GM10266 (cell line): Measurements from ENCODE around the gene SCGB1D4.

Experiments
- DNase-seq: peaks from one replicate; pipeline ENCODE4 v3.0.0; 2012; ENCODE audit errors: extremely low spot score
- TF ChIP-seq, protein P1 (sequence below): IDR thresholded peaks from 2 replicates; pipeline ENCODE4 v1.5.1; 2012; ENCODE audit warnings: mild to moderate bottlenecking, low read depth; ENCODE audit not compliant: control insufficient read depth, insufficient read depth; ENCODE audit errors: missing control alignments

The SCGB1D4 gene

GRCh38 chr11:62253999-62254542 is 44.8 kb downstream of the SCGB1D4 start:
- TF ChIP-seq, protein P1, sequence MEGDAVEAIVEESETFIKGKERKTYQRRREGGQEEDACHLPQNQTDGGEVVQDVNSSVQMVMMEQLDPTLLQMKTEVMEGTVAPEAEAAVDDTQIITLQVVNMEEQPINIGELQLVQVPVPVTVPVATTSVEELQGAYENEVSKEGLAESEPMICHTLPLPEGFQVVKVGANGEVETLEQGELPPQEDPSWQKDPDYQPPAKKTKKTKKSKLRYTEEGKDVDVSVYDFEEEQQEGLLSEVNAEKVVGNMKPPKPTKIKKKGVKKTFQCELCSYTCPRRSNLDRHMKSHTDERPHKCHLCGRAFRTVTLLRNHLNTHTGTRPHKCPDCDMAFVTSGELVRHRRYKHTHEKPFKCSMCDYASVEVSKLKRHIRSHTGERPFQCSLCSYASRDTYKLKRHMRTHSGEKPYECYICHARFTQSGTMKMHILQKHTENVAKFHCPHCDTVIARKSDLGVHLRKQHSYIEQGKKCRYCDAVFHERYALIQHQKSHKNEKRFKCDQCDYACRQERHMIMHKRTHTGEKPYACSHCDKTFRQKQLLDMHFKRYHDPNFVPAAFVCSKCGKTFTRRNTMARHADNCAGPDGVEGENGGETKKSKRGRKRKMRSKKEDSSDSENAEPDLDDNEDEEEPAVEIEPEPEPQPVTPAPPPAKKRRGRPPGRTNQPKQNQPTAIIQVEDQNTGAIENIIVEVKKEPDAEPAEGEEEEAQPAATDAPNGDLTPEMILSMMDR, result no peak
- no peak for DNase-seq

GRCh38 chr11:62251698-62252097 is 47.2 kb downstream of the SCGB1D4 start:
- no peak for DNase-seq
- TF ChIP-seq, protein P1, result no peak
